HG03432 (cell line): ENCODE measurements around the gene AQP1.

ENCODE experiments used
- ATAC-seq: cut with Tn5 transposase; IDR thresholded peaks from one replicate; pipeline ENCODE4 v1.9.1; 2021; ENCODE audit warnings: mild to moderate bottlenecking, moderate library complexity; ENCODE audit not compliant: unreplicated experiment

Gene AQP1

DNA sequence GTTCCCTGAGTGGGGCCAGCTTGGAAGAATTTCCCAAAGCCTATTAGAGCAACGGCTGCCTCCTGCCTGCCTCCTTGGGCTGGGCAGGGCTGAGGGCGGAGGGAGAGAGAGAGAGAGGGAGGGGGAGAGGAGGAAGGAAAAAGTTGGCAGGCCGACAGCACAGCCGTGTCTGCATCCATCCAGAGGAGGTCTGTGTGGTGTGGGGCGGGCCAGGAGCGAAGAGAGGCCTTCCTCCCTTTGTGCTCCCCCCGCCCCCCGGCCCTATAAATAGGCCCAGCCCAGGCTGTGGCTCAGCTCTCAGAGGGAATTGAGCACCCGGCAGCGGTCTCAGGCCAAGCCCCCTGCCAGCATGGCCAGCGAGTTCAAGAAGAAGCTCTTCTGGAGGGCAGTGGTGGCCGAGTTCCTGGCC lies at the start of gene AQP1:
AQP1 (plus strand) TSS at position 293 of the 409 bp plus-strand sequence; CDS start at position 350, 57 bp downstream.
- no peak for ATAC-seq

DNA sequence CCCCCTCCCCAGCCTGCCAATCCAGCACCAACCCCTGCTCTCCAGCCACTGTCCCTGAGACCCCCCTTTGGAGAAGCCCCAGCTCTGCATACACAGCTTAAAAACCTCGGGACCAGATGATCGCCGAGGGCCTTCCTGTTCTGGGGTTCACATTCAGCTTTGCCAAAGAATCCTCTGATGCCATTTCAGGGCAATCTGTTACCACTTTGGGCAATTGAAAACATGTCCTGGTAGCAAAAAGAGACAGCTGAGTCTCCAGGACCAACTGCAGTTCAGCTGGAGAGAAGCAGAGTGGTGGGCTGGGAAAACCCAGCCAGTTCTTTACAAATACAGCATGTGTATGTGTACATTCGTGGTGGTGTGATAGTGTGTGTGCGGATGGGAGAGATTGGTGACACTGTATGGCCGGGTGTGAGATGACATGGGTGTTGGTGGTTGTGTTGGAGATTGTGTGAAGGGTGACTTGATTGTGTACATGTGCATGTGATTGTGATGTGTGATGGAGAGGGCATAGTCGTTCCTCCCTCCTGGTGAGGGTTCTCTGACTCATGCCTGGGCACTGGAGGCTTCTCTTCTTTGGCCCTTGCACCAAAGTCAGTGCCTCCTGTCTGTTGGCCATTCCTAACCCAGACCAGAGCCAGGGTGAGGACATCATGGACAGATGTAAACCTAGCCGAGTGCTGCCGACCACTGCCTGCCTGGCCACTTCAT lies 48.5 kb upstream of the AQP1 start:
- ATAC-seq, result no peak

DNA sequence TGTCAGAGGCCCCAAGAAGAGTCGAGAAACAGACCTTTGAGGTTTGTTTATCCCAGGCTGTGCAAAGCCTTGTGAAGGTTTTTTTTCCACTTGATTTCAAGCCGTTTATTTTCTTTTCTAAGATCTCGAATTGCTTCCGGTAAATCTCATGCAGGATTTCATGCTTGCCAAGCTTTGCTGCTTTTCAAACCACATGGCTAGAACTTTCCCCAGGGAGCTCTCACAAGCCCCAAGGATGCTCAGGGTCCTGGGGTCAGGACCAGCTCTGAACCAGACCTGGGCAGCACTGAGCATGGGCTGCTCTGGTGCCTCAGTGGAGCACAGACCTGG lies 48.0 kb upstream of the AQP1 start:
- ATAC-seq, result no peak

DNA sequence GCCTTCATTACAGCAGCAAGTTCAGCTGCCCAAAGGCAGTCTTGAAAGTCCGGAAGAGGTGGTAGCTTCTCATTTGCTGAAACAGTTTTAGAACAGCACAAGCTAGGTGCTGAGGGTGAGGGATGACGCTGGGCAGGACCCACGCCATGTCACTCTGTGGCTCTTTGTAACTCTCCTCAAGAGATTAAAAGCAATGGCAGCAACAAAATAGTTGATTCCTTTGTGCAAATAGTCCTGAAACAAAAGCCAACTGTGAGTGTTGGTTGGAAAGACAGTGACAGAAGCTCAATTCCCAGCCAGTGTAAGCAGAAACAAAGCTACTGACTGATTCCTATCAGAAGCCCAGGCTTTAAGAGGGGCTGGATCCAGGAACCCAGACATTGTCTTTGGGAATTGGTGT lies 47.6 kb upstream of the AQP1 start:
- ATAC-seq, result no peak

DNA sequence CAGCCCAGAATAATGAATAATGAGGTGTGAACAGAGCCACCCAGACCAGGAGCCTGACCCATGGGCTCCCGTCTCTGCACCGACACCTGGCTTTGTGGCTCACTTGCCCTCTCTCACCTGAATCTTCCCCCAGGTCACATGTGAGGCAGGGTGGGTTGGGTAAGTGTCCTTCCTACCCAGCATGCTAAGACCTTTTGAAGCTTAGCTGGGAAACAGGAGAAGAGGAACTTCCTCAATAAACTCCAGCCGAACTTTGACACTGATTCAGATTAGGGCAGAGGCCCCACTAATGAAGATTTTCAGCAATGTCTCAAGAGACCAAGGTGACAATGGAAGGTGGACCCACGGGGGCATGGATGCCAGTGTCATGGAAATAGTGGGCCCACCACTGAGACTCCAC lies 46.6 kb upstream of the AQP1 start:
- ATAC-seq, result no peak

DNA sequence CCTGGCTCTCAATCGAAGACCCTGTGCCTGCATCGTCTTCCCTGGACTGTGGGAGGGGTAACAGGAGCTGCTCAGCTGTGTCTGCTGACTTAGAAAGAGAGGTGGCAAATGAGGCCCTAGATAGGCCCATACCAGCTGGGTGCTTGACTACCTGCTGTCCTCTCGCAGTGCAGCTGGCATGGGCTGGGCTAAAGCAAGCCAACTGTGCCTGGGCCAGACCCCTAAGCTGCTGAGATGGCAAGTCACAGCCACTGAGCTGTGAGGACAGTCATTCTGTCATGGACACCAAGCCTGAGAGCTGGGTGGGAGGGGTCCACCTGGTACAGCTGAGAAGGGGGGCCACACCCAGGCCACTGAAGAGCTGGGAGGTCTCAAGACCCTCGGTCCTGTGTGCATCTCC lies 45.8 kb upstream of the AQP1 start:
- ATAC-seq, result no peak

DNA sequence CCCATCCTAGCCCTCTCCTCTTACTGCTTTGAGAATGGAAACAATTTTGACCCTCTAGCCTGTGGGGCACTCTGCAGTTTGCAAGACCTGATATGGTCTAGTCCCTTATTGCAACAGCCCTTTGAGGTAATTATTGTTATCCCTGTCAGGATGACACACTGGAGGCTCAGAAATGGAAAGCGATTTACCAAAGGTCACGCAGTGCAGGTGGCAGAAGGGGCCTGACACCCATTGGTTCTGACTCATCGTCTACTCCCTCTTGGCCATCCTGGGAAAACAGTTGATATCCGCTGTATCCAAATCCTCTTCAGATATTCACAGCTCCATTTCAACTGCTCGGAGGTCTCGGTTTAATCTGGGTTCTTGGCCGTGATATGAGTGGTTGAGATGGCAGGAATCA lies 44.7 kb upstream of the AQP1 start:
- ATAC-seq, result no peak

DNA sequence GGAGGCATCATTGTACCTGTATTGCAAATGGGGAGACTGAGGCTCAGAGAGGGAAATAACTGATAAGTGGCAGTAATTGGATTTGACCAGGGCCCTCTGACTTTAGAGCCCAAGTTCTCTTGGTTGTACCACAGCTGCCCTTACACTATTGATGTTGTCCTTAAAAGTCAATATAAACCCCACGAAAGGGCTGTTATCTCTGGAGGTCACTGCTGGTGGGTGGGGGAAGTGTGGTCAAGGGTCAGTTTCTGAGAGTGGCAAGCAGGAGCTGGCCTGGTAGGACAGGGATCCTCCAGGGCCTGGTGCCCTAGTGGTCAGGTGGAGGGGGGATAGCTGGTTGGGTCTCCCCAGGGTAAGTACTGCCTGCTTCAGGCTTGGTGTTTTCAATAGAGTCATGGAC lies 44.2 kb upstream of the AQP1 start:
- ATAC-seq, result no peak

DNA sequence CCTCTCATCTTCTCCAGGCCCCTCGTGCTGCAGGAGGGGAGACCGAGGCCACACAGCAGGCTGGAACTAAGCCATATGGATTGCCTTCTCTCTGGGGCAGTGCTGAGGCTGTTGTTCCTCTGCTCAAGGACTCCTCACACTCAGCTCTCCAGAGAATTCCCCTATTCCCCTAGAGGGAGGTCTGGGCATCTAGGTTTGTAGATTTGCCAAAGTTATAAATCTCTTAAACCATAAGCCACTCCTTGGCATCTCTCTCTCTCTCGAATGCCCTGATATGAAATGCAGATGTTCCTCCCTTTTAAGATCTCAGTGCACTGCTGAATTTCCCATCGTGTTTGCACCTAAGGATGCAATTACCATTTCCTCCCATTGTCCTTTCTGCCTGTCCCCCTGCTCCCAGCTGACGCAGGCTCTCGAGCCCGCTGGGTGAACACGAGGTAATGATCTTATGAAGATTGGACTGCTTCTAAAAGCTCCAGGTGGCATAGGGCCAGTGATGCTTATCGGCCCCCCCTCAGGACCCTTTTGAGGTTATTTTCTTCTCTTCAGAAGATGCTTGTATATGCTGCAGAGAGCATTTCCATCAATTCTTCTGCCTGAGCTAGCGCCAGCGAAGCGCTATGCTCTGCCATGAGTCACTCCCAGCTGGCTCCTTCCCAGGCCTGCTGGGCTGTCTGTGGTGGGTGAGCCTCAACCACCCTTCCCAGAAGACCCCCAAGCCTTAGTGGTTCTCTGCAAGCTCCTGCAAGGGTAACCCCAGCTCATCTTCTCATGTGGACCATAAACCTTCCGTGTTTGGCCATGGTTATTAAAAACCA lies 41.6 kb upstream of the AQP1 start:
- no peak for ATAC-seq

DNA sequence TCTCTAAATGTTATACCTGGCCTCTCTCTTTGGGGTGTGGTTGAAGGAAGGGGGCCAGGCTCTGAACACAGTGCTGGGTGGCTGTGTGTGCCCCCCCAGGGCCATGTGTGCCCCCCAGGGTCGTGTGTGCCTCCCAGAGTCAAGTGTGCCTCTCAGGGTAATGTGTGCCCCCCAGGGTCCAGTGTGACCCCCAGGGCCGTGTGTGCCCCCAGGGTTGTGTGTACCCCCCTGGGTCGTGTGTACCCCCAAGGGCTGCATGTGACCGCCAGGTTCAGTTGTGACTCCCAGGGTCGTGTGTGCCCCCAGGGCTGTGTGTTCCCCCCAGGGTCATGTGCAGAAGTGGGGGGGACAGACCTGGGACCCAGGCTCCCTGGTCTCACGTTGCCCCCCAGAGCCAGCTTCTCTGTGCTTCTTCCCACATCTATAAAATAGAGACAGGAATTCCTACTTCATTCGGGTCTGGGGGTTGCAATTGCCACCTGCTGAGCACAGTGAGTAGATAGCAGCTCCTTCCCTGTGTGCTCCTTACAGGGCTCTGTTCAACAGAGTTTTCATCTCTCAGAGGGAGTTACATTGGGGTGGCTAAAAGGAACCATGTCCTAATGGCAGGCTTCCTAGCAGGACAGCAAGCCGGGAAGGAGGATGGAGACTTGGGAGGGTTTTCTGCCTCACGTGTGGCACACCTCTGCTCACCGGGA lies 40.7 kb upstream of the AQP1 start:
- no peak for ATAC-seq

DNA sequence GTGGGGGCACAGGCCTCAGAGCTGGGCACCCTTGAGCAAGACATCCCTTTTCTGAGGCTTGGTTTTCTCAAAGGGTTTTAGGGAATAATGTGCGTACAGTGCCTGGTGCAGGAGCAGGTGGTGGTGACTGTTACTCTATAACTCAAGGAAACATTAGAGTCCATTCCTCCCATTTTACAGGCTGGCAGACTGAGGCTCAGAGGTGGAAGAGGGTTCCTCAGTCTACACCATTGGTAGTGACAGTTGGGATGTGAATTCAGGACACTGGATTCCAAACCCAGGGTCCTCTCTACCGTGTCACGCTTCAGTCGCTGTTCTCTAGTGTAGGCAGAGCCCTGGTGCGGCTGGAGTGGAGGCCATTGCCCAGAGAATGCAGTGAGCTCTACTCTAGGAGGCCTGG lies 40.0 kb upstream of the AQP1 start:
- ATAC-seq, result no peak

DNA sequence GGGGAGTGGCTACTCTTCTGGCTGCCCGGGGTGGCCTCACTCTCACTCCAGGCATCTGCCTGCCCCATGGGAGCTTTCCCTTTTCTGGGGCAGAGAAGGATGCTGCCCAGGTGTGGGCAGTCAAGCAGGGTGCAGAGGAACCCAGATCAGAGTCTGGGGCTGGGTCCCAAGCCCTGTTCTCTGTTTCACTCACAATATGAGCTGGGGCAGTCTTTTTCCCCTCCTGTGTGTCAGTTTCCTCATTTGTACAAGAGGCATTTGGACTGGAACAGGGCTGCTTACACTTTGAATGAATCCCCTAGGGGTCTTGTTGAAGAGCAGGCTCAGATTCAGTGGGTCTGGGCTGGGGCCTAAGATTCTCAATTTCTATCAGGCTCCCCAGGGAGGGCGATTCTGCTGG lies 38.4 kb upstream of the AQP1 start:
- no peak for ATAC-seq

DNA sequence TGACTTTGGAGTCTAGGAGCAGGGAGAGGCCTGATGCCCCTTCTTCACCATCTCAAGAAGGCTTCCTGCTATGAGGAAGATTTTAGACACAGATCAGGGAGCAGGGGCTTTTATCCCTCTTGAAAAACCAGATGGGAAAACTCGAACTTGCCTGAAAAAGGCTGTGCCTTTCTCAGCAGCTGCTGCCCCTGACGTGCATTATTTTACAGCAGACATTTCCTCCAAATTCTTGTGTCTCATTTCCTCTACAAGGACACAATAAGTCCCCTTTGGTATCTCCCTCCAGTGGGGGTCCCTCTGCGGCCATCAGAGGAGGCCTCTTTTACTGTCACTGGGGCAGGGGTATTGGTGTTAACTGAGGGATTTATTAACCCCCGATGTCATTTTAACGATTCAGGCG lies 38.0 kb upstream of the AQP1 start:
- no peak for ATAC-seq

DNA sequence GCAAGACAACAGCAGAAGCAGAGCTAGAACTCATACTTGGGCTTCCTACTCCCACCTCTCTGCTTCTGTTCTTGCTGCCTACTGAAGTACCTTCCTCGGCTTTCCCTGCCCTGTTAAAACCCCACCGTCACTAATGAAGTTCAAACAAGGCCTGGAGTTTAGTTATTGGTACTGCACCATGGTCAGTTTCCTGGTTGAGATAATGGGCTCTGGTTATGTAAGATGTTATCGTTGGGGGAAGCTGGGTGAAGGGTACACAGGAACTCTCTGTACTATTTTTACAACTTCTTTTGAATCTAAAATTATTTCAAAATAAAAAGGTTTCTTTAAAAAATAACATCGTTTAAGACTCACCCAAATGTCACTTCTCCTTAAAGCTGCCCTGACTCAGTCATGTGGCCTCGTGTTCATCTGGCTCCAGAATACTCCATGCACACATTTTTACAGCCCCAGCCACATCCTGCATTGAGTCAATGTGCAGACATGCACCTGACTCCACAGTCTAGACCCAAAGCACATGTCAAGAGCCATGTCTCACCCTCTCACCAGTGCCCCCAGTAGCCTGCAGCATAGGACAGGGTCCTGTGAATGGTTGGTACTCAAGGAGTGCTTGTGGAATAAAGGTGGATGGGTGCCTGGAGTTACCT lies 36.9 kb upstream of the AQP1 start:
- ATAC-seq, result no peak

DNA sequence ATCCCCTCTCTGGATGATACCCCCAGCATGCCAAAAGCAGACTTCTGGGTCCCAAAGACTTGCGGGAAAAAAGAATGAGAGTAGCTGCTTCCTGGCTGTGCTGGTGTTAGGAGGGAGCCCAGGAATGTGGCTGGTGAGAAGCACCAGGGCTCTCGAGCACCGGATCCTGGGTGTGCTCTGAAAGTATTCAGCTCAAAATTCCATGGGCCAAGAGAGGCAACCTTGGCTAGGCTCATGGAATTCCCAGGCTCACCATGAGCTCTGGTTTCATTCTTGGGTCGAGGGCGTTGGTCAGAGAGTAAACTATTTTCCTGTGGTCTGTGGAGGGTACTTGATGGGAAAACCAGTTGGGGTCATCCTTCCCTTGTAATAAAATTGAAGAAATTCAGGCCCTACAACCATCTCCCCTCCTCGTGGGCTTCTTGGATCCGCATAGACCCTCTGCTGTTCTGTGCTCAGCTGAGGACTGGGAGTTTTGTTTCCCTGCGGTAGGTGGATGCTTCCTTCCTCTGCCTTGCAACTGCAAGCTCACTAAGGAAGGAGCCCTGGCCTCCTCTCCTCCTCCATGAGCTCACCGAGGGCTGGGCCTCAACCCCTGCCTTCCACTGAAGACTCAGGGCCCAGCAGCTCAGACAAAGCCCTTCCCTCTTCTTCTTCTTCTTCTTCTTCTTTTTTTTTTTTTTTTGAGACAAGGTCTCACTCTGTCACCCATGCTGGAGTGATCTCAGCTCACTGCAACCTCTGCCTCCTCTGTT lies 34.5 kb upstream of the AQP1 start:
- no peak for ATAC-seq

DNA sequence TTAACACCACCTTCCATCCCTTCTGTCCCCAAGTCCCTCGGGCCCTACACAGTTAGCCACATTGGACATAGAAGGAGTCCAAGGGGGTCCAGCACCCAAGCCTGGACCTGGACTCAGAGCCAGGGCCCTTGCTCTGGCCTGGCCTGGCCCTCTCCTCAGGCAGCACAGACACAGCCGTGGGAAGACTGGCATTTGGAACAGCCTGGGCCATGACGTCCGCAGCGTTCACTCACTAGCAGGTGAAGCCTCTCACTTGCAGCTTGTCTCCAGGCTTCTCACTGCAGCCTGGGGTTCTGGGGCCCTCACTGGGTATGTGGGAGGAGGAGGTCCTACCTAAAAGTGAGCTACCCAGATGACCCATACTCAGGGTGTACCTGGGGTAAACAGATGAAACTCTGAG lies 33.7 kb upstream of the AQP1 start:
- ATAC-seq, result no peak

DNA sequence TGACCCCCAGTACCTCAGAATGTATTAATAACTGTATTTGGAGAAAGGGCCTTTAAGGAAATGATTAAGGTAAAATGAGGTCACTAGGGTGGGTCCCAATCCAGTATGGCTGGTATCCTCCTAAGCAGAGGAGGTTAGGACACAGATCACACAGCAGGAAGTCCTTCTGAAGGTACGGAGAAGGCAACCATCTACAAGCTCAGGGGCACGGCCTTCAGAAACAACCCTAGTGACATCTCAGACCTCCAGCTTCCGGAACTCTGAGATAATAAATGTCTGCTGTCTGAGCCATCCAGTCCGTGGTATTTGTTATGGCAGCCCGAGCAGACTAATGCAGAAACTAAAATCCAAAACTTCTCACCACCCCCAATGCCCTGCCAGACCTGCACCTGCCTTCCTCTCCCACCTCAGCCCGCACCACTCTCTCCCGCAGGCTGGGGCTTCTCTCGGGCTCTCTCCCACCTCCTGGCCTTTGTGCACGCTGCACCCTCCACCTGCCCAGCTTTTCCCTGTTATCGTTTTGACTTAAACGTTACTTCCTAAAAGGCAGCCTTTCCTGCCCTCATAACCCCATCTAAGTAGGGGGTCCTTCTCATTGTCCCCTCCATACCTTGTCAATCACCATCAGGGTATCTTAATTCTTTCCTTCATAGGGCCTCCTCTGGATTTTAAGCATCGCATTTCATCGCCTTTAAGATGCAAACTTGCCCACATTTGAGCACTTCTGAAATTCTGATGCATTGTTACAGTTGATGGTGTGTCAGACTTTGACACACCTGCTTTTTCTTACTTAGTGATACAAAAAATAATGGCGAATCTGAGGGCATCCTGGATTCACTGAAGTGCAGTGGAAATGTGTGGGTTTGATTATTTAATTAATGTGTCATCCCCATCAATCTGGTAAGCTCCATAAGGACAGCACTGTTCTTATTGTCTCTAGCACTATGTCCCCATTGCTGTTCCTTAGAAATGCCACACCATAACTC lies 32.2 kb upstream of the AQP1 start:
- no peak for ATAC-seq

DNA sequence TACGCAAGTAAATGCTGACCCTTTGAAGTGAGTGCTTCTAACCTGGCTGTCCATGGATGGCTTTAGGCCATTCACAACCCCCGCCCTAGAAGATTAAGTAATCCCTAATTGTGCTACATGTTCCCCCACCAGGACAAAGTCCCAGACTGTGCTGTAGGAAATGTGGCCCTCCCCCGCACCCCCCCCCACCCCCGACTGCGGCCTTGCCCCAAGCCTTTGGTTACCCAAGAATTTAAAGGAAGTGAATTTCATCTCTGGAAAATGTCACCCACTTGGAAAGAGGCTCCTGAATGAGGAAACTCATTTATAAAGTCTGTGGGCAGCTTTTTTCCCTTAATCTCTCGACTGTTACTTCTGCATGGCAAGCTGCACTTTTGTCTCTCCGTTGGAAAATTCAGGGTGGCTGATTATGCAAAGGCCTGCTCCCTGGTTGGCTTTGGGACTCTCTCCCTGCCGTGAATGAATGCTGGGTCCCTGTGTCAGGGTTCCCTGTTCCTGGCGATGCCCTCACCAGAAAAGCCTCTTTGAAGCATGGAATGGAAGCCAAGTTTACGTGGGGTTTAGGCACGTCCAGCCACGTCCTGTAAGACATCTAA lies 31.4 kb upstream of the AQP1 start:
- ATAC-seq, result no peak

DNA sequence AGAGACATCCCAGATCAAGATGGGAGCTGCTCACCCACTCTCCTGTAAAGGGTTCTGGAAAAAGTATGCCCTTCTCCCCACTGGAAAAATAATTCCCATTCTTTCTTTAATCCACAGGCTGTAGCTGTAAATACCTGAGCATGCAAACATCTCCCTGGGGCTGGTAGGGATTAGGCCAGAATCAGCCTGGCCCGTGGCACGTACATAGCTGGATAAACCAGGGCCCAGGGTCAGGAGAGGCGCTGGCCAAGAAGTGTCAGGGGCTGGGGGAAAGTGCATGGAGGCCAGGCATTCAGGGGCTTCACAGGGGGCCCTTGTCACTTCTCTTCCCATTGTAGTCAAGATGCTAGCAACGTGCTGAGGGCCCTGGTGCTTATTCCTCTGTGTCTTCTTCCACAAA lies 30.7 kb upstream of the AQP1 start:
- ATAC-seq, result no peak
